Measurements from ENCODE around the gene ZNF594.

GRCh38 chr17:5220074-5220473 is 28.4 kb upstream of the ZNF594 start:
- TF ChIP-seq CBFB (CRISPR knock-in tag; IDR thresholded peaks at IDR 0.05; ENCODE audit: low read depth) (no peak), CREB1 (CRISPR knock-in tag; IDR thresholded peaks at IDR 0.05) (no peak), CTCF (IDR thresholded peaks at IDR 0.05) (no peak), FOXK1 (CRISPR knock-in tag; IDR thresholded peaks at IDR 0.05) (no peak)
- TF ChIP-seq, protein P1, sequence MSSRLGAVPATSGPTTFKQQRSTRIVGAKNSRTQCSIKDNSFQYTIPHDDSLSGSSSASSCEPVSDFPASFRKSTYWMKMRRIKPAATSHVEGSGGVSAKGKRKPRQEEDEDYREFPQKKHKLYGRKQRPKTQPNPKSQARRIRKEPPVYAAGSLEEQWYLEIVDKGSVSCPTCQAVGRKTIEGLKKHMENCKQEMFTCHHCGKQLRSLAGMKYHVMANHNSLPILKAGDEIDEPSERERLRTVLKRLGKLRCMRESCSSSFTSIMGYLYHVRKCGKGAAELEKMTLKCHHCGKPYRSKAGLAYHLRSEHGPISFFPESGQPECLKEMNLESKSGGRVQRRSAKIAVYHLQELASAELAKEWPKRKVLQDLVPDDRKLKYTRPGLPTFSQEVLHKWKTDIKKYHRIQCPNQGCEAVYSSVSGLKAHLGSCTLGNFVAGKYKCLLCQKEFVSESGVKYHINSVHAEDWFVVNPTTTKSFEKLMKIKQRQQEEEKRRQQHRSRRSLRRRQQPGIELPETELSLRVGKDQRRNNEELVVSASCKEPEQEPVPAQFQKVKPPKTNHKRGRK (CRISPR knock-in tag; IDR thresholded peaks at IDR 0.05; ENCODE audit: borderline replicate concordance), result no peak
- TF ChIP-seq, protein P2, sequence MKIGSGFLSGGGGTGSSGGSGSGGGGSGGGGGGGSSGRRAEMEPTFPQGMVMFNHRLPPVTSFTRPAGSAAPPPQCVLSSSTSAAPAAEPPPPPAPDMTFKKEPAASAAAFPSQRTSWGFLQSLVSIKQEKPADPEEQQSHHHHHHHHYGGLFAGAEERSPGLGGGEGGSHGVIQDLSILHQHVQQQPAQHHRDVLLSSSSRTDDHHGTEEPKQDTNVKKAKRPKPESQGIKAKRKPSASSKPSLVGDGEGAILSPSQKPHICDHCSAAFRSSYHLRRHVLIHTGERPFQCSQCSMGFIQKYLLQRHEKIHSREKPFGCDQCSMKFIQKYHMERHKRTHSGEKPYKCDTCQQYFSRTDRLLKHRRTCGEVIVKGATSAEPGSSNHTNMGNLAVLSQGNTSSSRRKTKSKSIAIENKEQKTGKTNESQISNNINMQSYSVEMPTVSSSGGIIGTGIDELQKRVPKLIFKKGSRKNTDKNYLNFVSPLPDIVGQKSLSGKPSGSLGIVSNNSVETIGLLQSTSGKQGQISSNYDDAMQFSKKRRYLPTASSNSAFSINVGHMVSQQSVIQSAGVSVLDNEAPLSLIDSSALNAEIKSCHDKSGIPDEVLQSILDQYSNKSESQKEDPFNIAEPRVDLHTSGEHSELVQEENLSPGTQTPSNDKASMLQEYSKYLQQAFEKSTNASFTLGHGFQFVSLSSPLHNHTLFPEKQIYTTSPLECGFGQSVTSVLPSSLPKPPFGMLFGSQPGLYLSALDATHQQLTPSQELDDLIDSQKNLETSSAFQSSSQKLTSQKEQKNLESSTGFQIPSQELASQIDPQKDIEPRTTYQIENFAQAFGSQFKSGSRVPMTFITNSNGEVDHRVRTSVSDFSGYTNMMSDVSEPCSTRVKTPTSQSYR (CRISPR knock-in tag; IDR thresholded peaks at IDR 0.05), result no peak

All from WTC11 (cell line).